Esophagus mucosa (tissue), 1 donor: Measurements from ENCODE around the gene EMB. TPM values are rescaled to one million over a fixed set of nuclear protein-coding genes. Genes with fewer than 3 reads are reported as not detected.
"Not testable (repeated sequence)": the region's sequence is repeated elsewhere in the genome, so short reads cannot be mapped to it uniquely, and the experiment has no call there.

Experiments
- ATAC-seq: fragments of 200-7000 bp; cut with Tn5 transposase; one replicate; pipeline ENCODE4 v1.9.1; 2020
- total RNA-seq: library from RNA; stranded (reverse); gene quantifications from one replicate; pipeline ENCODE4 v1.2.4, GENCODE V29; 2023
- donor health status: DM: yes; HTN: yes; CAD: no.

Gene EMB, protein sequence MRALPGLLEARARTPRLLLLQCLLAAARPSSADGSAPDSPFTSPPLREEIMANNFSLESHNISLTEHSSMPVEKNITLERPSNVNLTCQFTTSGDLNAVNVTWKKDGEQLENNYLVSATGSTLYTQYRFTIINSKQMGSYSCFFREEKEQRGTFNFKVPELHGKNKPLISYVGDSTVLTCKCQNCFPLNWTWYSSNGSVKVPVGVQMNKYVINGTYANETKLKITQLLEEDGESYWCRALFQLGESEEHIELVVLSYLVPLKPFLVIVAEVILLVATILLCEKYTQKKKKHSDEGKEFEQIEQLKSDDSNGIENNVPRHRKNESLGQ
- 5.7 TPM for total RNA-seq

DNA sequence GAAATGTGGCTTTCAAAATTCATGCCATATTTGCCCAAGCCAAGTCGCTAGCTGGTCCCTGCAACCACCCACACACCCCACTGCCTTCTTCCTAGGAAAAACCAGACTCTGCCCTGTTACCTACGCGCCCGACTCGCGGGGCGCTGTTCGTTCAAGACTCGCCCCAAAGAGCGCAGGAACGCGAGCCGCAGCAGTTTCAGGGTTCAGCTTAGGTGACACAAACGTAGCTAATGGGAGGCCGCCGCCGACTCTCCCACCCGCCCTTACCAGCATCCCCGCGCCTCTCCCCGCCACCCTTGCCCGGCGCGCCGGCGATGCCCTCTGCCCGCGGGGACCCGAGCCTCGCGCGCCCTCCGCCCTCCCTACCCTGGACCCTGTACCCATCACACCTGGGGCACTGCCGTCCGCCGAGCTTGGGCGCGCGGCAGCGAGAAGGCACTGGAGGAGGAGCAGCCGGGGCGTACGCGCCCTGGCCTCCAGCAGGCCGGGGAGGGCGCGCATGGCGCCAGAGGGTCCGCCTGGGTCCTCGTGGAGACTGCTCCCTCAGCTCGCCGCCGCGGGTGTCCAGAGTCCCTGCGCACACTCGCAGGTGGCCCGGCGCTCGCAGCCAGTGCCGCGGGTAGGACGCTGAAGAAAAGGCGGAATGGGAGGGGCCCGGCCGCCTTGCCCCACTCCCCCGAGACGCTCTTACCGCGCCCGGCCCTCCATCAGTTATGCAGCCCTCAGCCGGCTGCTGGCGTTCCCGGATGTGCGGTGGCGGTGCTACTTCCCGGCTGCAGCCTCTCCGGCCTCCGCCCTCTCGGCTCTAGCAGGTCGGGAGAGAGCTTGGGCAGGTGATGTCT, at the start of gene EMB:
TSS of gene EMB (minus strand) at position 638 of the 842 bp plus-strand sequence. CDS start at position 501, 137 bp downstream.
- peak; percentile 85 for ATAC-seq

DNA sequence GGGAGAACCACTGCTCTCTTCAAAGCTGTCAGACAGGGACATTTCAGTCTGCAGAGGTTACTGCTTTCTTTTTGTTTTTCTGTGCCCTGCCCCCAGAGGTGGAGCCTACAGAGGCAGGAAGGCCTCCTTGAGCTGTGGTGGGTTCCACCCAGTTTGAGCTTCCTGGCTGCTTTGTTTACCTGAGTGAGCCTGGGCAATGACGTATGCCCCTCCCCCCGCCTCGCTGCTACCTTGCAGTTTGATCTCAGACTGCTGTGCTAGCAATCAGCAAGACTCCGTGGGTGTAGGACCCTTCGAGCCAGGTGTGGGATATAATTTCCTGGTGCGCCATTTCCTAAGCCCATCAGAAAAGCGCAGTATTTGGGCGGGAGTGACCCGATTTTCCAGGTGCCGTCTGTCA, 48.4 kb upstream of the EMB start:
- ATAC-seq, result not testable (repeated sequence)

DNA sequence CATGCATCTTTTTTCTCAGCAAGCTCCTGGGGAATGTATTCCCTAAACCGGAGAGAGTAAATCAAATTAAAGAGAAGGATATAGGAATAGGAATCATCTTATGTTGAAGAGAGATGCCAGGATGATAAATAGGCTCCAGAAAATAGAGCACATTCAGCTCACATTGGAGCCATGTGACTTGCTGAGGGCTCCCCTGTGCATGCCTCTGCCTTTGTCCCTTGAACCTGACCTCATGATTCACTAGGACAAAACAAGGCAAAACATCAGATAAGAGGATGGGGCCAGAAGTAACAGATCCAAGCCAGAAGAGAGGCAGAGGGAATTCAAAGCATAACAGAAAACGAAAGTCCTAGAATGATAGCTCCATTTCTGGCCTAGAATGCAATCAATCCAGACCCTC, 37.7 kb upstream of the EMB start:
- not testable (repeated sequence) for ATAC-seq

DNA sequence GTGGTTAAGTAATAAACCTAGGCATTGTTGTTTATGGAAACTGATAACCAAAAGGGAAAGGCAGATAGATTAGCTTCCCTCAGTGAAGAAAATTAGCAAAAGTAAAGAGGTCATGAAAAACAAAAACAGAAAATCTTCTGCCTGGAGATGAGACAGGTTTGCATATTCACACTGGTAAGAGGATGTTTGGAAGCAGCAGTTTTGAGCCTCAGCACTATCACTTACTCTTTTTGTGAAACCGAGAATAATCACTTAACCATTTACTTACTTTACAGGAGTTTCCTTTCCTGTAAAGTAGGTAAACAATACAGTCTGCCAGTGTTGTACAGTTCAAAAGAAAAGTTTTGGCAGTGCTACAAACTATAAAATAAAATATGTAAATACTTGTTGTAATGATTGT, 35.5 kb upstream of the EMB start:
- ATAC-seq, result no peak

DNA sequence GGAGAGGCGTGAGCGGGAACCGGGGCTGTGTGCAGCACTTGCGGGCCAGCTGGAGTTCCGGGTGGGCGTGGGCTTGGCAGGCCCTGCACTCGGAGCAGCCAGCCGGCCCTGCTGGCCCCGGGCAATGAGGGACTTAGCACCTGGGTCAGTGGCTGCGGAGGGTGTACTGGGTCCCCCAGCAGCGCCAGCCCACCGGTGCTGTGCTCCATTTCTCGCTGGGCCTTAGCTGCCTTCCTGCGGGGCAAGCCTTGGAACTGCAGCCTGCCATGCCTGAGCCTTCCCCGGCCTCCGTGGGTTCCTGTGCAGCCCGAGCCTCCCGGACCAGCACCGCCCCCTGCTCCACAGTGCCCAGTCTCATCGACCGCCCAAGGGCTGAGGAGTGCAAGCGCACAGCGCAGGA, 23.9 kb upstream of the EMB start:
- ATAC-seq, result not testable (repeated sequence)

DNA sequence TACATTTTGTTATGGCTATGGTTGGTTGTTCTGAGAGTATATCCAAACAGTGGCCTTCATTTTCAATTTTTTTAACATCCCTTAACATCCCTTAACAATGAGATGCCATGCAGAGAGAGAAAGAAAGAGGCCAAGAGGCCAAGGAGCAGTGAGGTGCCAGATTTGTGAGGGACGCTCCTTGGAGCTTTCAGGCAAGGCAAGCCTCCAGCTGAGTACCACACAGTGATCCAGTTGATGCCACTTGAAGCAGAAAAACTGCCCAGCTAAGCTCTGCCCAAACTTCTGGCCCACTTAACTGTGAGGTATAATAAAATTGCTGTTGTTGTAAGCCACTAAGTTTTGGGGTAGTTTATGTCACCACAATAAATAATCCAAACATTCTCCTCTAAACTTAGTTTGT, 22.6 kb upstream of the EMB start:
- no peak for ATAC-seq

DNA sequence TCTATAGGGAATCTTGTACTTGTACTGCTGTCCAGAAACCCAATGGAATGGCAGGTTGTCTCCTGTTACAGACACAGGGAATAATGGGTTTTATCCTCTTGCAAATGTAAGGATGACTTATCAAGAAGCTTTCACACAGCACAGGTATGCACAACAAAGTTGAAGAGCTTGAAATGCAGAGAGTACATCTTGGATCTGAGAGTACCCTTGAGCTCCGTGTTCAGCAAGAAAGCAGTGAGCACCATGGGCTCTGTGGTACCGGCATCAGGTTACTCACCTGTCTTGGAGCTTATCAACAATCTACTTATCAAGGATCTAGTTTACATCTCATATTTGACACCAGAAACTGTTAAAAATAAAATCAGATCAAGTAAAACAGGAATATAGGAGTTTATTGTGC, 22.0 kb upstream of the EMB start:
- no peak for ATAC-seq

DNA sequence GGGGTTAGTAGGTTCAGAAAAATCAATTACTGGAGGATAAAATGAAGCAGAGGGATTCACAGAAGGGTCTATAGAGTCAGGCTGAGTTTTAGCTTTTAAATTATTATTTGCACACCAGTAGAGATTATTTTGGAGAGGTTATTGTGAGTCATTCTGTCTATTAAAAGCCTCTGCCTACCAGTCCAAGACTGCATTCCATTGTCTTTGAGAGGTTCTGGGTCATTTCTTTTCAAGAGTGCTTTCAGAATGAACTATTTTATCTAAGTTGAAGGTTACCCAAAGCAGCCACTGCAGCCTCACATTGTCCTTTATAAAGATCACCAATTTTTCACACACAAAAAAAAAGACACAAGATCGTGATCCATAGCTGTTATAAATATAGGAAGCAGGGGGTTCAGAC, 21.5 kb upstream of the EMB start:
- not testable (repeated sequence) for ATAC-seq

DNA sequence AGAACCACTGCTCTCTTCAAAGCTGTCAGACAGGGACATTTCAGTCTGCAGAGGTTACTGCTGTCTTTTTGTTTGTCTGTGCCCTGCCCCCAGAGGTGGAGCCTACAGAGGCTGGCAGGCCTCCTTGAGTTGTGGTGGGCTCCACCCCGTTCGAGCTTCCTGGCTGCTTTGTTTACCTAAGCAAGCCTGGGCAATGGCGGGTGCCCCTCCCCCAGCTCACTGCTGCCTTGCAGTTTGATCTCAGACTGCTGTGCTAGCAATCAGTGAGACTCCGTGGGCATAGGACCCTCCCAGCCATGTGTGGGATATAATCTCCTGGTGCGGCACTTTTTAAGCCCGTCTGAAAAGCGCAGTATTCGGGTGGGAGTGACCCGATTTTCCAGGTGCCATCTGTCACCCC, 17.3 kb upstream of the EMB start:
- ATAC-seq, result not testable (repeated sequence)

DNA sequence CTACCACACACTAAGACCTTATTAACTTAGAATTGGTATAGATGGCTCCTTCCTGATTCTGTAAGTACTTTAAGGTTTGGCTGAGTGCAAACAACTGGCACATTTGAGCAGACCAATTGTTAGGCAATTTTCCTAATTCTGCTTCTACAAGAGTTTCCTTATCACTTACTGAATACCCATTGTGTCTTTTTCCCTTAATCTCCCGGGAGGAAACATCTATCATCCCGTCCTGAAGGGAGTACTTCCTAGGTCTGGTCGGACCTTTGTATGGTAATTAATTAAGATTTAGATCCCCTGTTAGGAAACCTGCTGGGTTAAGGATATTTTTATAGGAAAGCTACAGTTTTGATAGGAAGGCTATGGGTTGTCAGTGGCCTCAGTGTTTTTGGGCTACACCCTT, 8.2 kb upstream of the EMB start:
- ATAC-seq, result not testable (repeated sequence)

DNA sequence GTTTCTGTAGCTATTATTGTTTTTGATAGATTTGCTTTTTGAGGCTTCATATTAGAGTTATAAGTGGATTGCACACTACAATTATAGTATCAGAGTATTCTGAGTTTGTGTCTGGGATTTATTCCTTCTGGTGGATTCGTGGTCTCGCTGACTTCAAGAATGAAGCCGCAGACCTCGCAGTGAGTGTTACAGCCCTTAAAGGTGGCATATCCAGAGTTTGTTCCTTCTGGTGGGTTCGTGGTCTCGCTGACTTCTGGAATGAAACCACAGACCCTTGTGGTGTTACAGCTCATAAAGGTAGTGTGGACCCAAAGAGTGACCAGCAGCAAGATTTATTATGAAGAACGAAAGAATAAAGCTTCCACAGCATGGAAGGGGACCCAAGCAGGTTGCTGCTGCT, 6.9 kb upstream of the EMB start:
- no peak for ATAC-seq

DNA sequence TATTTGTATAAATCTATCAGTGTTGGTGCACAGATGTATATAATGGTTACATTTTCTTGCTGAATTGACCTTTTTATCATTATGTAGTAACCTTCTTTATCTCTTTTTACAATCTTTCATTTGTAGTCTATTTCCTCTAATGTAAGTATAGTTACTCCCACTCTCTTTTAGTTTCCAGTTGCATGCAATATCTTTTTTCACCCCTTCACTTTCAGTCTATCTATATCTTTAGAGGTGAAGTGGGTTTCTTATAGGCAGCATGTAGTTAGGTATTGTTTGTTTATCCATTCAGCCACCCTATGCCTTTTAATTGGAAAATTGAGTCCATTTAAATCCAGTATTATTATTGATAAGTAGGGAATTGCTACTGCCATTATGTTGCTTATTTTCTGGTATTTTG, 6.1 kb upstream of the EMB start:
- no peak for ATAC-seq

DNA sequence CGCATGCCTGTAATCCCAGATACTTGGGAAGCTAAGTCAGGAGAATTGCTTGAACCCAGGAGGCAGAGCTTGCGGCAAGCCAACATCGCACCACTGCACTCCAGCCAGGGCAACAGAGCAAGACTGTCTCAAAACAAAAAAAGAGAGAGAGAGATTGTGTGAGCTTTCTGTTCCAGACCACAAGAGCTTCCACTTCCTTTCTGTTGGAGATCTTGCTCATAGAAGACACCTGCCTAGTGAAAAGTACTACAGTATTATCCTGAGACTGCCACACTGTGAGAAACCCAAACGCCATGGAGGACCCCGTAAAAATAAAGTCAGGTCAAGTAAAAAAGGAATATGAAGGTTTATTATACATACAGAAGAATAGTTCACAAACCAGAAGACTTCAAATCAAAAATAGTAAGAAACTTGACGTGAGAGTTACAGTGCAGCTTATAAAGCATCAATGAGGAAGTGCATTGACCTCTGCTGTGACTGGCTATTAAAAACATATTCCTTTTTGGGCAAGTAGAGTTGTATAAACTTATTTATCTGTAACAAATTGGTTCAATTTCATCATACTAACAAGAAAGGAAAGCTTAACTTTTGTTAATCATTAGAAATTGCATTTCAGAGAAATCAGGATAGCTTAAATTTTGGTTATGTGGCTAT, 4.3 kb upstream of the EMB start:
- ATAC-seq, result peak; percentile 13

DNA sequence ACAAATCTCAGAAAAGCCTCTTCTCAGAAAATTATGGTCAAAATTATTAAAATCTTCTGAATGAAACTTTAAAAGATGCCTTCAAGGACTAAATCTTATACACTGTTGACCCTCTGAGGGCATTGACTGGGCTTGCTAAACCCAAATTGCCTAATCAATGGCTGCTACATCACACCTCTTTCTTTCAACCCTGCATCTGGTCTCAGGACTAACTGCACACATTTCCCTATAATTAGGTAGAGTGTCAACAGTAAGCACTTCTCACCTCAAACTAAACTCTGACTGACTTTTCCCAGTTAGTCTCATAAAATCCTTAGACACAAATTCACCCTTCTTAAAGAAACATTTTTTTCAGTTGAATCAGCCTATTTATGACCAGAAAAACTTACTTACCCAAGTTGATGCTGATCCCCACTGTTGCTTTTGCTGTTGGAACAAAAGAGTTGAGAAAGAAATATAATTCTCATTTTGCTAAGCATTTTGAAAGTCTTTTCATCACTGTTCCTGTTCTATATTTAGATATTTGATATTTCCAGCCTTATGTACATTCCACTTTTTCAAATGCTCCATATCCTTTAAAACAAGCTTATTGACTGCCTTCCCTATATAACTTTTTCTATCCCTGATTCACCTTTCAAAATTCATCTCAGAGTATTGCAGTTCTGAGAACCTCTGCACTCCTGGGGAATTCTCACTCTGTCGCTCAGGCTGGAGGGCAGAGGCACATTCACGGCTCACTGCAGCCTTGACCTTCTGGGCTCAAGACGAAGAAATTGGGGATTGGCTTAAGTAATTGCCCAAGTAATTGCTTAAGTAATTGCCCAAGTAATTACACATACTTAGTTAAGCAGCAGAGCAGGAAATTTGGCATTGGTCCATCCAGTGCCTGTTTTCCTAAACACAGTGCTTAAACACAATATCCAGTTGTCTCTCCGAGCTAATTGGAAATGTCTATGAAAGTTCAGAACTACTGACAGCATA, 1.8 kb upstream of the EMB start:
- ATAC-seq, result not testable (repeated sequence)

DNA sequence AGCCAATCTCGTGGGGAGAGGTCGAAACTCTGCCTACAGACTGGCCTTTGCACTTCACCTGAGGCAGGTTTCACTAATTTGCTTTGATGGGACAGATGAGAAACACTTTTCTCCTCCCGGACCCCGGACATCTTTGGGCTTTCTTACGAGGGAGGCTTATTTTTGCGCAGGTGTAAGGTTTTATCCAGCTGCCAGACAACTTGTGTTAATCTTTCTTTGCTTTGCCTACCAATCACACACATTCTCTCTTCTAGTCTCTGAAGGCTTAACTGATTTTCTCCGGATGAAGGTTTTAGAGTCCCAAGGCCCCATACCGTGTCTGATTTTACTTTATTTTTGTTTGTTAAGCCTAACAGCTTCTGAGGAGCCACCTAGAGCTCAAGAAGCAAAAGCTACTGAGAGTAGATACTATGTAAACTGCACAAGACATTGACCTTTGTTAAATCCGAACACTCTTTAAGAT, 436 bp upstream of the EMB start:
- ATAC-seq, result no peak

DNA sequence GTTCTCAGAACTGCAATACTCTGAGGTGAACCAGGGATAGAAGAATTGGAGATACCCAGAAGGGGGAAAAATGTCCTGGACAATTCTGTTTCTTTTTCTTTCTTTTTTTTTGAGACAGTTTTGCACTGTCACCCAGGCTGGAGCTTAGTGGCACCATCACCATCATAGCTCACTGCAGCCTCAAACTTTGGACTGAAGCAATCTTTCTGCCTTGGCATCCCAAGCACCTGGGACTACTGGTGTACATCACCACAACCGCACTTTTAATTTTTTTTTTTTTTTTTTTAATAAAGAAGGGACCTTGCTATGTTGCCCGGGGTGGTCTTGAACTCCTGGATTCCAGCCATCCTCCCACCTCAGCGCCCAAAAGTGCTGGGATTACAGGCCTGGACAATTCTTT, 1.9 kb downstream of the EMB start:
- ATAC-seq, result no peak

DNA sequence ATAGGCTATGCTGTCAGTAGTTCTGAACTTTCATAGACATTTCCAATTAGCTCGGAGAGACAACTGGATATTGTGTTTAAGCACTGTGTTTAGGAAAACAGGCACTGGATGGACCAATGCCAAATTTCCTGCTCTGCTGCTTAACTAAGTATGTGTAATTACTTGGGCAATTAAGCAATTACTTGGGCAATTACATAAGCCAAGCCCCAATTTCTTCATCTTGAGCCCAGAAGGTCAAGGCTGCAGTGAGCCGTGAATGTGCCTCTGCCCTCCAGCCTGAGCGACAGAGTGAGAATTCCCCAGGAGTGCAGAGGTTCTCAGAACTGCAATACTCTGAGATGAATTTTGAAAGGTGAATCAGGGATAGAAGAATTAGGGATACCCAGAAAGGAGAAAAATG, 3.0 kb downstream of the EMB start:
- ATAC-seq, result not testable (repeated sequence)

DNA sequence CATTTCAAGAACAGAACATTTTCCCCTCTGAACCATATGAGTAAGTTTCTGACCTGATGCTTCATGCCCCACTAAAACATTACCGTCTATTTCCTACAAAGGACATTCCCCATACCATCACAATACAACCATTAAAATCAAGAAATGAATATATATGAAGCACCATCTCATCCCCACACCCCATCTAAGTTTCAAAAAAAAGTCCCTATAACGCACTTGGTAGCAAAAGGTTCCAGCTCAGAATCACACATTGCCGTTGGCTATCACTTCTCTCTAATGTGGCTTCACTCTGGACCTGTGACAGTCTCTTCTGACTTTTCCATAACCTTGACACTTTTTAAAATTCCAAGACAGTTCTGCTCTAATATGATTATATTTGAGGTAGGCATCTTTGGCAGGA, 5.9 kb downstream of the EMB start:
- no peak for ATAC-seq

DNA sequence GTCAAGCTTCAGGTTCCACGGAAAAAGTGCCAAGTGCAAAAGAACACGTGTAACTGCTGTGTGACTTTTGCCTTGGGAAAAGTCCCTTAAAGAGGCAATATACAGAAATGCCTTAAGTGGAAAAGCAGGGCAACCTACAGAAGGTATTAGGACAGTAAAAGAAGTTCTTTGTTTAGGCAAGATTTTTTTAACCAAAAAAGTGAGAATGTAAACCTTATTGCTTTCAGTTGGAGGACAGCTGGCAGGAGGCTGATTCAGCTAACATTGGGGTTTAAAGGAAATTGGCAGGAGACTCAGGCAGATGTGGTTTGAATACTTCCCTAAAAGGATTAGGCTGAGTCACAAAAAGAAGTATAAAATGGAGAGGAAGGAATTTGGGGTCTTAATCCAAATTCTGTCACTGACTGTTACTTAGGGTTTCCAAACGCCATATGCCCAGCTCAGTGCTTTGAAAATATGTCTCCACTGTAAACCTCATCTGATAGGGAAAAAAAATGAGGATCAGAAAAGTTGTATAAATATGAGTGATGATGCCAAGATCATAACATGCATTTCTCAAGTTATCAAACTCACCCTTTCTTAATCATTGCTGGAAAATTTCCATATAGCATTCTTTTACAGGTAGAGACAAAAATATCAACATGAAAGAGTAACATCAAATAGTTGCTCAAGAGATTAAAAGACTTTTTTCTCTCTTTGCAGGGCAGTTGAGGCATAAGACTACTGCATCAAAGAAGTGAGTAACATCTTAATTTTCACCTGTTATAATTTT, 9.8 kb downstream of the EMB start:
- not testable (repeated sequence) for ATAC-seq

DNA sequence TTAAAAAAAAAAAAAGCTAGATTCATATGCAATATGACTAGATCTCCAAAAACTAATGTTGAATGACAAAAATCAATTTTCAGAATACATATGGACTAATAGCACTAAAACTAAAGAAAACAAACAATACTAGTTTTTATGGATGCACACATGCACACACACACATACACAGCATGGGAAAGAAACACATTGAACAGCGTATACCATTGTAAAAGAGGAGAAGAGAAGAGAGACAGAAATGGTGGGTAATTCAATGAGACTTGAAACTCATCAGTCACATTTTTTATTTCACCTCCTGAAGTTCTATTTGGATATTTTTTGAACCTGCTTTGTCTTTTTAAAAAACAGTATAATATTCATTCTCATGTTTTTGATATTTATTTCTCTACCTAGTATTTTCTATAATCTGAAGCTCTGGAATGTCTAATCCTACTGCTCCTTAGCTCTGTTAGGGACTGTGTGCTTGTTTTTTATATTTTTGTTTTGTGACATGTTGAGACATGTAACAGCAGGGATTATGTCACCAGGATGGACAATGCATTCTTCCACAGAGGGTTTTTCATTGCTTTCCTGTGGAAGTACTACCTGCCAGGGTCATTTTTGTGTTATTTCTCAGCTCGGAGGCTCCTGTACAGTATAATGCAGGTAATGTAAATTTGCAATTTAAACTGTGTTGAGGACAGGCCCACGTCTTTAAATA, 17.8 kb downstream of the EMB start:
- ATAC-seq, result not testable (repeated sequence)
